CD4-positive, alpha-beta T cell treated with Interferon alpha-2 for 1 hour (primary cell): ENCODE measurements around the gene NTRK3.

Experiments used
- DNase-seq, 2 donors: peaks; one replicate each; pipeline ENCODE4 v3.0.0-alpha.2; 2020 to 2022

The NTRK3 gene

GRCh38 chr15:88022716-88023115 lies 233.8 kb downstream of the NTRK3 start:
- DNase-seq = no peak

- no peak for DNase-seq
These were observed 234.9 kb downstream of the NTRK3 start for GRCh38 chr15:88021601-88022000.

GRCh38 chr15:88020806-88021205 lies 235.7 kb downstream of the NTRK3 start:
- DNase-seq = no peak

- no peak for DNase-seq
These were observed 236.9 kb downstream of the NTRK3 start for GRCh38 chr15:88019656-88020055.

GRCh38 chr15:88018869-88019641 lies 237.5 kb downstream of the NTRK3 start:
- no peak for DNase-seq

- no peak for DNase-seq
These were observed 238.8 kb downstream of the NTRK3 start for GRCh38 chr15:88017753-88018152.

- no peak for DNase-seq
These were observed 240.1 kb downstream of the NTRK3 start for GRCh38 chr15:88016406-88016805.

GRCh38 chr15:88015228-88015860 lies 241.2 kb downstream of the NTRK3 start:
- no peak for DNase-seq

GRCh38 chr15:88014454-88015160 lies 241.9 kb downstream of the NTRK3 start:
- DNase-seq = no peak

GRCh38 chr15:88013111-88013510 lies 243.4 kb downstream of the NTRK3 start:
- no peak for DNase-seq

GRCh38 chr15:88012688-88013087 lies 243.9 kb downstream of the NTRK3 start:
- no peak for DNase-seq

GRCh38 chr15:88012233-88012632 lies 244.3 kb downstream of the NTRK3 start:
- no peak for DNase-seq

- DNase-seq = no peak
These were observed 245.0 kb downstream of the NTRK3 start for GRCh38 chr15:88011533-88011932.

GRCh38 chr15:88006146-88006545 lies 250.4 kb downstream of the NTRK3 start:
- DNase-seq = no peak

- DNase-seq = no peak
These were observed 252.1 kb downstream of the NTRK3 start for GRCh38 chr15:88004399-88004798.

- DNase-seq = no peak
These were observed 252.8 kb downstream of the NTRK3 start for GRCh38 chr15:88003541-88004327.

GRCh38 chr15:88002706-88003105 lies 253.8 kb downstream of the NTRK3 start:
- DNase-seq = no peak

GRCh38 chr15:87998630-87999029 lies 257.9 kb downstream of the NTRK3 start:
- no peak for DNase-seq

- no peak for DNase-seq
These were observed 269.8 kb downstream of the NTRK3 start for GRCh38 chr15:87986776-87987175.

- DNase-seq = no peak
These were observed 271.1 kb downstream of the NTRK3 start for GRCh38 chr15:87985451-87985850.

- DNase-seq = no peak
These were observed 274.6 kb downstream of the NTRK3 start for GRCh38 chr15:87981969-87982368.

- no peak for DNase-seq
These were observed 278.6 kb downstream of the NTRK3 start for GRCh38 chr15:87977907-87978306.

GRCh38 chr15:87976552-87976951 lies 280.0 kb downstream of the NTRK3 start:
- no peak for DNase-seq
